Epithelial cell of proximal tubule (primary cell): ENCODE results near the gene SGK2. TPM values are rescaled to one million over a fixed set of nuclear protein-coding genes. Genes with fewer than 3 reads are reported as not detected.

Experiments
- DNase-seq: peaks from one replicate; pipeline ENCODE4 v3.0.0-alpha.2; 2011; ENCODE audit warnings: low read depth
- H3K4me3 ChIP-seq: 2 replicates; pipeline ENCODE4 v1.5.1; 2011; ENCODE audit warnings: low read depth, mild to moderate bottlenecking, low read length
- CTCF ChIP-seq: conservative IDR thresholded peaks from 2 replicates; pipeline ENCODE4 v1.5.1; 2012; ENCODE audit warnings: low read depth, mild to moderate bottlenecking, low read length
- total RNA-seq: library from RNA; depleted of rRNA; stranded (reverse); fragments of >200 nt; gene quantifications from 2 replicates; pipeline ENCODE4 v1.2.3, GENCODE V29; 2015

SGK2 gene
- total RNA-seq, 1 donor from 2014 or later = 5.9 TPM

GRCh38 chr20:43540673-43541060 lies 18.2 kb upstream of the SGK2 start:
- TF ChIP-seq CTCF = no peak
- H3K4me3 ChIP-seq = no peak overlapping the region
- DNase-seq = no peak

- DNase-seq = no peak
- no peak for TF ChIP-seq CTCF
- H3K4me3 ChIP-seq = no peak overlapping the region
Measured at GRCh38 chr20:43541214-43541613, 17.6 kb upstream of the SGK2 start.

- no peak for DNase-seq
- TF ChIP-seq CTCF = no peak
- H3K4me3 ChIP-seq = no peak overlapping the region
Measured at GRCh38 chr20:43542161-43542560, 16.7 kb upstream of the SGK2 start.

GRCh38 chr20:43542674-43543073 lies 16.2 kb upstream of the SGK2 start:
- DNase-seq = no peak
- TF ChIP-seq CTCF = no peak
- no peak overlapping the region for H3K4me3 ChIP-seq

- no peak for TF ChIP-seq CTCF
- H3K4me3 ChIP-seq = no peak overlapping the region
- DNase-seq = no peak
Measured at GRCh38 chr20:43543138-43543537, 15.7 kb upstream of the SGK2 start.

- no peak for DNase-seq
- H3K4me3 ChIP-seq = no peak overlapping the region
- TF ChIP-seq CTCF = no peak
Measured at GRCh38 chr20:43544501-43544900, 14.3 kb upstream of the SGK2 start.

GRCh38 chr20:43545837-43546578 lies 12.8 kb upstream of the SGK2 start:
- no peak overlapping the region for H3K4me3 ChIP-seq
- peak; percentile 13 for TF ChIP-seq CTCF
- no peak for DNase-seq
